ENCODE data around the gene HLCS. TPM values are rescaled to one million over a fixed set of nuclear protein-coding genes. Genes with fewer than 3 reads are reported as not detected.

HLCS gene
- total RNA-seq, 2 donors from 2014 or later: 27.2 to 38.6 TPM

DNA sequence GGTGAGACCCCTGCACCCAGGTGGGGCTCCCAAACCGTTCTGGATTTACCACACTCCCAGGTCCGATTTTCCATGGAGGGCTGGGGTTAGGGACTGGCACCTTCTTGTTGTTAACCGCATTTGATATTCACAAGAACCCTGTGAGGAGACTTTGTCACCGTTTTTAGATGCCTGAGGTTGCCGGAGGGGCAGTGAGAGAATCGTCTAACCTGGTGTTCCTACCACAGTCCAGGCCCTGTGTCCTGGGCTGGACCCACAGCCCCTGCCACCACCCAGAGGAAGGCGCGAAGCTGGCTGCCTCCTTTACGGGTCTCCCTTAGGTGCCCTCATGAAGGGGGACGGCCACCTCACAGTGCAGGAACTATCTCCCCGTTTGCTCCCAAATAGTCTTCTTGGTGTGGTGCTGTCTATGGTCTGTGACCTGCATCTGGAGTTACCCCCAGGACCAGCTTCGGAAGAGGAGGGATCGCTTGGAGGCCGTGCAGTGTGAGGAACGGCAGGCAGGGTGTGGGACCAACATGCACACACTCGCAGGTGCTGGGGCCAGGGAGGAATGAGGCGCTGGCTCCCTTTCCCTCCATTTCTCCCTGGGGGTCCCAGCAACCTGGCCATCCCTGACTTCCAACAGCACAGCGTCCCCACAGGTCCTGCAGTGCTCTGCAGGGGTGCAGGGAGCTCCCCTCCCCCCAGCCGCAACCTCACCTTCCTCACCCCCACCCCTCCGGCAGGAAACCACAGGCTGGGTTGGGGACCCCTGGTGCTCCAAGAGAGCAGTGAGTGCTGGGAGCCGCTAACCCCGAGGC lies 260.6 kb downstream of the HLCS start:
- no peaks in the 10 kb centered on the region for H3K36me3 ChIP-seq (replicated peaks in 1 of 2; ENCODE audit: insufficient read depth in 1 of 2, low read depth in 2 of 2)
- no peaks in the 10 kb centered on the region for H3K9me3 ChIP-seq
- intact Hi-C loops (cut with DNase I): no loop called here
- no peak for DNase-seq
- H3K27me3 ChIP-seq: peaks cover 0 to 88% of the 10 kb centered on the region in 2 donors
- H3K4me3 ChIP-seq: no peak overlapping the region
- TF ChIP-seq POLR2A (IDR thresholded peaks at IDR 0.05): no peak
- TF ChIP-seq, protein P1, sequence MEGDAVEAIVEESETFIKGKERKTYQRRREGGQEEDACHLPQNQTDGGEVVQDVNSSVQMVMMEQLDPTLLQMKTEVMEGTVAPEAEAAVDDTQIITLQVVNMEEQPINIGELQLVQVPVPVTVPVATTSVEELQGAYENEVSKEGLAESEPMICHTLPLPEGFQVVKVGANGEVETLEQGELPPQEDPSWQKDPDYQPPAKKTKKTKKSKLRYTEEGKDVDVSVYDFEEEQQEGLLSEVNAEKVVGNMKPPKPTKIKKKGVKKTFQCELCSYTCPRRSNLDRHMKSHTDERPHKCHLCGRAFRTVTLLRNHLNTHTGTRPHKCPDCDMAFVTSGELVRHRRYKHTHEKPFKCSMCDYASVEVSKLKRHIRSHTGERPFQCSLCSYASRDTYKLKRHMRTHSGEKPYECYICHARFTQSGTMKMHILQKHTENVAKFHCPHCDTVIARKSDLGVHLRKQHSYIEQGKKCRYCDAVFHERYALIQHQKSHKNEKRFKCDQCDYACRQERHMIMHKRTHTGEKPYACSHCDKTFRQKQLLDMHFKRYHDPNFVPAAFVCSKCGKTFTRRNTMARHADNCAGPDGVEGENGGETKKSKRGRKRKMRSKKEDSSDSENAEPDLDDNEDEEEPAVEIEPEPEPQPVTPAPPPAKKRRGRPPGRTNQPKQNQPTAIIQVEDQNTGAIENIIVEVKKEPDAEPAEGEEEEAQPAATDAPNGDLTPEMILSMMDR (IDR thresholded peaks at IDR 0.05): peak in 1 of 7 experiments; percentile 8
- peaks cover 51% of the 10 kb centered on the region for H3K4me1 ChIP-seq
- 2 to 12% methylated on average over 5 to 22 of the region's 22 CpGs for WGBS, 2 donors
- no peak overlapping the region for H3K27ac ChIP-seq
- ATAC-seq: no peak

DNA sequence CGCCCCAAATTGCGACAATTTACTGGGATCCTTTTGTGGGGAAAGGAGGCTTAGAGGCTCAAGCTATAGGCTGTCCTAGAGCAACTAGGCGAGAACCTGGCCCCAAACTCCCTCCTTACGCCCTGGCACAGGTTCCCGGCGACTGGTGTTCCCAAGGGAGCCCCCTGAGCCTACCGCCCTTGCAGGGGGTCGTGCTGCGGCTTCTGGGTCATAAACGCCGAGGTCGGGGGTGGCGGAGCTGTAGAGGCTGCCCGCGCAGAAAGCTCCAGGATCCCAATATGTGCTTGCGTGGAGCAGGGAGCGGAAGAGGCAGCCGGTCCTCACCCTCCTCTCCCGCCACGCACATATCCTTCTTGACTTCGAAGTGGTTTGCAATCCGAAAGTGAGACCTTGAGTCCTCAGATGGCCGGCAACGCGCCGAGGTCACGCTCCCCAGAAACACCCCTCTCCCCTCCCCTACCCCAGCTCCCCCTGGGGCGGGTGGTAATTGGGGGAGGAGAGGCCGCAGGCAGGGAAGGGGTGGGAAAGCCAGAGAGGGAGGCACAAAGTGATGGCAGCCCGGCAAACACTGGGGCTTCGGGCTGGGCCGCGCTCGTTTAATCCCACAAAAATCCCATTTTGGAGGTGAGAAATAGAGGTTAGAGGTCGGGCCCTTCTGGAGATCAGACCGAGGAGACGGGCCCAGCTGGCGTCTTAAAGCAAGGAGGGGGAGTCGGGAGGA lies 261.4 kb downstream of the HLCS start:
- Histone ChIP-seq H3K27ac (no peak overlapping the region), H3K4me1 (peaks cover 54% of the 10 kb centered on the region), H3K36me3 (replicated peaks in 1 of 2; ENCODE audit: insufficient read depth in 1 of 2, low read depth in 2 of 2) (no peaks in the 10 kb centered on the region), H3K4me3 (no peak overlapping the region), H3K9me3 (no peaks in the 10 kb centered on the region), H3K27me3 (peaks cover 0 to 90% of the 10 kb centered on the region in 2 donors)
- intact Hi-C loops (cut with DNase I): no loop called here
- DNase-seq: no peak
- ATAC-seq: no peak
- WGBS, 2 donors: 5 to 7% methylated on average over 18 to 37 of the region's 39 CpGs
- no peak for TF ChIP-seq POLR2A (IDR thresholded peaks at IDR 0.05)
- TF ChIP-seq, protein P1 (IDR thresholded peaks at IDR 0.05): no peak

DNA sequence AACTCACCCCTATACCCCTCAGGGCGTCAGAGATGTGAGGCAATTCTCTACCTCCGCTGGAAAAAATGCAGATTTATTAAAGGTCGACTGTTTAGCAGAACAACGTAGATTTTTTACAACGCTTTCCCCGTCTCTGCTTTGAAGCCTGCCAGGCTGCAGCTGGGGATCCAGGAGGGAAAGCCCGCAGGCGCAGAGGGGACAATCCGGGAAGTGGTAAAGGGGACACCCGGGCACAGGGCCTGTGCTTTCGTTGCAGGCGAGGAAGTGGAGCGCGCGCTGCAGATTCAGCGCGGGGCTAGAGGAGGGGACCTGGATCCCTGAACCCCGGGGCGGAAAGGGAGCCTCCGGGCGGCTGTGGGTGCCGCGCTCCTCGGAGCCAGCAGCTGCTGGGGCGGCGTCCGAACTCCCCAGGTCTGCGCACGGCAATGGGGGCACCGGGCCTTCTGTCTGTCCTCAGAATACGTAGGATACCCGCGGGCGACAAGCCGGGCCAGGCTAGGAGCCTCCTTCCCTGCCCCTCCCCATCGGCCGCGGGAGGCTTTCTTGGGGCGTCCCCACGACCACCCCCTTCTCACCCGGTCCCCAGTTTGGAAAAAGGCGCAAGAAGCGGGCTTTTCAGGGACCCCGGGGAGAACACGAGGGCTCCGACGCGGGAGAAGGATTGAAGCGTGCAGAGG lies 262.1 kb downstream of the HLCS start:
- Histone ChIP-seq H3K9me3 (no peaks in the 10 kb centered on the region), H3K36me3 (replicated peaks in 1 of 2; ENCODE audit: insufficient read depth in 1 of 2, low read depth in 2 of 2) (no peaks in the 10 kb centered on the region), H3K4me3 (no peak overlapping the region), H3K4me1 (peaks cover 58% of the 10 kb centered on the region), H3K27ac (no peak overlapping the region), H3K27me3 (peaks cover 0 to 90% of the 10 kb centered on the region in 2 donors)
- intact Hi-C loops (cut with DNase I): no loop called here
- ATAC-seq: no peak
- TF ChIP-seq, protein P1 (IDR thresholded peaks at IDR 0.05): no peak
- TF ChIP-seq POLR2A (IDR thresholded peaks at IDR 0.05): no peak
- WGBS, 2 donors: 4 to 11% methylated on average over 24 to 49 of the region's 49 CpGs
- DNase-seq: no peak

DNA sequence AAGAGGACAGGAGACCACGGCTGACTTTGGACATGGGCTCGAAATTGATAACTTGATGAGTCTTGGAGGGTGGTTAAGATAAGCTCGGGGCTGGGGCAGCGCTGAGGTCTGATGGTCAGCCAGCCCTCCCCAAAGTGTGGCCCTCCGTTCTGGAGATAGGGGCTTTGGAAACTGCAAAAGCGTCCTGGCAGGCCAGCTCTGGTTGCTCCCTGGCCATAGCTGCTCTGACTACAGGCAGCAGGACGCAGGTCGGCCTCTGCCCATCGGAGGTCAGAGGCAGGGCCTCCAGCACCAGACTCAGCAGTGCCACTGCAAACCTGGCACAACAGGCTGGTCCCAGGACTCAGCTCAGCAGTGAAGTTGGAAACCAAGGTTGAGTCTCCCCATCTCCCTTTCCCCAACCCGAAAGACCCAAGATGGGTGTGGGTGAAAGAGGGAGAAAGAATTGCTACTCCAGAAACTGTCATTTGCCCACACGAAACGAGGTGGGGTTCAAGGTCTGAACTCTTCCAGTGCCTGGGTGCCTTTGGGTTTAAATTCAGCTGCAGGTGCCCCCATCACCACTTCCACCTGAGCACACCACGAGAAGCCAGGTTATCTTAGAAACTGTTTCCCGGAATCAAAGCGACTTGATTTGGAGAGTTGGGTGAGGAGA lies 262.7 kb downstream of the HLCS start:
- ATAC-seq (no peak), DNase-seq (no peak)
- H3K27ac ChIP-seq: no peak overlapping the region
- no peaks in the 10 kb centered on the region for H3K36me3 ChIP-seq (replicated peaks in 1 of 2; ENCODE audit: insufficient read depth in 1 of 2, low read depth in 2 of 2)
- WGBS, 2 donors: 24 to 28% methylated on average over 15 of the region's 15 CpGs
- H3K27me3 ChIP-seq: peaks cover 0 to 87% of the 10 kb centered on the region in 2 donors
- no peaks in the 10 kb centered on the region for H3K9me3 ChIP-seq
- H3K4me3 ChIP-seq: no peak overlapping the region
- TF ChIP-seq POLR2A (IDR thresholded peaks at IDR 0.05): no peak
- TF ChIP-seq, protein P1 (IDR thresholded peaks at IDR 0.05): no peak
- peaks cover 56% of the 10 kb centered on the region for H3K4me1 ChIP-seq
- intact Hi-C loops (cut with DNase I): no loop called here

All from body of pancreas (tissue), 4 donors.